Left colon (tissue), 2 donors: ENCODE results near the gene CCDC92. TPM values are rescaled to one million over a fixed set of nuclear protein-coding genes. Genes with fewer than 3 reads are reported as not detected.
"Not testable (repeated sequence)": the region's sequence is repeated elsewhere in the genome, so short reads cannot be mapped to it uniquely, and the experiment has no call there.

ENCODE experiments used
- ATAC-seq: fragments of 200-7000 bp; cut with Tn5 transposase; one replicate; pipeline ENCODE4 v1.9.1; 2020; ENCODE audit warnings: mild to moderate bottlenecking, moderate library complexity
- DNase-seq, 2 donors: peaks; one replicate each; pipeline ENCODE4 v3.0.0-alpha.2; 2020
- intact Hi-C, 2 donors: fragments of 100-400 bp; cut with DNase I in 1 of 2; cut with micrococcal nuclease in 1 of 2; formaldehyde crosslinking; loops; one replicate each; pipeline versions ENCODE4 v1.11.2 to v1.14.0; 2022; cut with DNase I, micrococcal nuclease
- total RNA-seq, 2 donors: library from RNA; stranded (reverse); fragmentation: NEBNext Ultra II Directional; extraction: Animal tissue kit (Norgen Biotek cat#: 25700); gene quantifications; one replicate each; pipeline ENCODE4 v1.2.1, GENCODE V29; 2021
- donor health status: DM: no; HTN: no; CAD: no.
- donor health status: DM: yes; HTN: yes; CAD: no.

Gene CCDC92
- total RNA-seq, 2 donors from 2014 or later, result 20.6 to 25.6 TPM

DNA sequence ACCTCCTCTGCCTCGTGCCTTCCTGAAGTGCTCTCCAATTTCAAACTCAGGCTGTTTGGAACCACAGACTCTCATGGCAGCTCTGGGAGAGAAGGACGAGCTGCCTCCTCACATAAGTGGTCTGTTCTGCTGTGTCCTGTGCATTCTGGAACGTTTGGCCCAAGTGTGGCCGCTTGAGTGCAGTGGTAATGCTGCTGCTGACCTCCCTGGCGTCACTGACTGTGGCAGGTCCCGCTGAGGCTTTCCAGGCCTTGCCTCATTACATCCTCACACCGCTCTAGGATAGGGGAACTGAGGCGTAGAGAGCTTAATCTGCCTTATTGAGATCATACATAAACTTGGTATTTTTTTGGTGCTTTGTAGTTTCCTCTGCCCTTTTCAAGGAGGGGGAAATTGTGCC is 14.2 kb downstream of the CCDC92 start:
- intact Hi-C loops, result no loop called here
- DNase-seq (no peak), ATAC-seq (no peak)

DNA sequence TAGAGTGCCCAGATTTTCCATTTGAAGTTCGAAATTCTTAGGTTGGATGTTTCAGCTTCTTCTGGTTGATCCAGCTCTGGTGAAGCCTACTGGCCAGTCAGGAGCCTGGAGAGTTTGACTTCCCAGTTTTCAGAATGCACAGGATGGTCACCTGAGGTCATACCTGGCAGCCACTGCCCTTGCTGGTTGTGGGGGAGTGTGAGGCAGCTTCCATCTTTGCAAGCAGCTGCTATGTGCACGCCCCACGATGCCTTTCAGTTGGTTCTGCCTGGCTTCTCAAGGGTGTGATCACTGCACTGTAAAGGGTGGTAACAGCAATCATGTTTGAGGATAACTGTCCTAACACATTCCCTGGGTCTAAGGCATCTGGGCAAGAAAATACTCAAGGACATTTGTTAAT is 15.4 kb downstream of the CCDC92 start:
- DNase-seq (no peak), ATAC-seq (no peak)
- intact Hi-C loops, result no loop called here

DNA sequence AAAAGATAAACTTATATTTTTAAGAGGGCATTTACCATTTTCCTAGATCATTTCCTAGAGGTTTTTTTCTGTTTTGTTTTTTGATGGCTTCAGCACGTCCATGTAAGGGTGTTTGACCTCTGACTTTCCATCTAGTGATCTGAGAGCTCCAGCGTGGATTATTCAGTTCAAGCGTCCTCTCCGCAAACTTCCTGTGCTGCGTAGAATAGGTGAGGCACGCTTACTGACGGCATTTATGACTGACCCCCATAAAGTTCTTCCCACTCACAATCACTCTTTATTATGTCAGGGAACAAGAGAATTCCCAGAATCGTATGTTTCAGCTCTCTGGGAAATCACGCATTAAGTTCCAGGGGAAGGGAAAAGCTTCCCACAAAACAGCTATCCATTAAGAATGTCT is 16.4 kb downstream of the CCDC92 start:
- DNase-seq (no peak), ATAC-seq (peak; percentile 80)
- intact Hi-C loops, result no loop called here

DNA sequence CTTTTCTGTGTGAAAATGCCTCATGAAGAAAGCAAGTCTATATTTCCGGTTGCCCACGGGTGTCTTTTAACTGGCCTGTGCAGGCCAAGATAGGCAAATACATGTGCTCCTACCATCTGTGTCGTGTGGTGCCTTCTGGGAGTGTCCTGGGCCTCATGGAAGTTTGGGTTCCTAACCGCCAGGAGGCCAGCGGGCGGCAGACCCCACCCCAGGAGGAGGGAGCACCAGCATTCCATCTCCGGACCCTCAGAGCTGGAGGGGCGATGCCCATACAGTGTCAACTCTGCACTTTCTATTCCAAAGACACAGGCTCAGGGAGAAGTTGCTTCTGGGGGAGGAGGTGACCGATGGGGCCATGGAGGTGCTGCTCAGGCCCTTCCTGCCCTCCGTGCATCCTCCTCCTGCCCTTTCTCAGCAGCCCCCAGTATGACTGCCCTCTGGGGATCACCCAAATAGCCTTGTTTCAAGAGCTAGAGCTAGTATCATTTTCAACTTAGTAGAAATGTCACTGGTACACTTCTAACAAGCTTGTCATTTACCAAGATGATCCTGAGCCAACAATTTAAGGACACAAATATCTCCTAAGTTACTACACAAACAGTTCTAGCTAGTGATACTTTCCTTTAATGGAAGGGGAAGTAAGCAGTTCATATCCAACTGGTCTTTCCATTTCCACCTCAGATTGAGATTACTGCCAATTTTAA is 17.8 kb downstream of the CCDC92 start:
- ATAC-seq, result no peak
- DNase-seq, result no peak
- intact Hi-C loops, result no loop called here

DNA sequence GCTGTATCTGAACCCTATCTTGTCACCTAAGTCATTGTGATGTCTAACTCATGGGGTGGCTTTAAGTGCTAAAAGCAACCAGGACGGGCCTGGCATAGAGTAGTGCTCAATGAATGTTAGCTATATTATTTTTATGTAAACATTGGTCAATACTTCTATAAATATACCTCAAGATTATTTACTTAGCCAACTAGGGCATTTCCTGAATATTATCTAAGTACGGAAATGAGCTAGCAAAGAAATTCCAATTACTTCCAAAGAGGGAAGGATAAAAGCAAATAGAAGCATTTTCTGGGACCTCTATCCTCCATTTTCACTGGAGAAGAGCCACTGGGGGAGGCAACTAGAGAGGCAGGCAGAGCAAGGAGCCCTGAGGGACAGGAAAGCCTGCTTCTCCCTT is 20.6 kb downstream of the CCDC92 start:
- DNase-seq, result no peak
- intact Hi-C loops, result no loop called here
- peak; percentile 38 for ATAC-seq

DNA sequence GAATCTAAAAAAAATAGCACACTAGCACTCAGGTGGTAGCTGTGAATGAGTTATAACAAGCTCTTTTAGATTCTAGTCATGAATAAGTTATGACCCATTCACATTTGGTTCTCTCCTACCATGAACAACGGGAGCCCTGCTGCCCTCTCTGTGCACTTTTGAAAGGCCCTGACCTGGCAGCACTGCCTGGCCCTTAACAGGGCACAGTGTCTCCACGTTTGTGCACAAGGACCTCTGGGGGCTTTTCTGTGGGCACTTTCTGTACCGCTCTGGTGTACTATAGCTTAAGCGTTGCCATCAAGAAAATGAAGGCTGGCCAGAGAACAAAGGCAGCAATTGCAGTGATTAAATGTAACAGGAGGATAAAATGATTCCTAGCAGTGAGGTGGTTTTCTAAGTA is 21.2 kb downstream of the CCDC92 start:
- DNase-seq, result no peak
- no peak for ATAC-seq
- intact Hi-C loops, result no loop called here

- intact Hi-C loops, result no loop called here
- ATAC-seq, result no peak
- DNase-seq, result no peak
These were observed 21.9 kb downstream of the CCDC92 start for GRCh38 chr12:123950476-123951349.

DNA sequence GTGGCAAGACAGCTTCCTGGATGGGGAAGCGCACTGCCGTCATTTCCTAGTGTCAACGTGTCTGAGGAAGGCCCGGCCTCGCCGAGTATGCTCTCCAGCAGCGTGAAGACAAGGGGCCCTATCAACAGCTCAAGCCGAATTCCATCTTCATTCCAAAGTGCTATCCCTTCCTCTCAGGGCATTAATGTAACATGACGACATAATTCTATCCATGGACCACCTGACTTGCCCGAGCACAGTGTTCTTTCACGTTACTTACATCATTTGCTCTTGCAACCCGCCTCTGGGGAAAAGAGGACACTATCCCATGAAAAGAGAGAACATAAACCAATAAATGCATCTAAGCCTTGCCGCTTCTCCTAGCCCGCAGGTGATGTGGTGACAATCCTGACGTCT is 22.9 kb downstream of the CCDC92 start:
- intact Hi-C loops, result no loop called here
- ATAC-seq, result no peak

DNA sequence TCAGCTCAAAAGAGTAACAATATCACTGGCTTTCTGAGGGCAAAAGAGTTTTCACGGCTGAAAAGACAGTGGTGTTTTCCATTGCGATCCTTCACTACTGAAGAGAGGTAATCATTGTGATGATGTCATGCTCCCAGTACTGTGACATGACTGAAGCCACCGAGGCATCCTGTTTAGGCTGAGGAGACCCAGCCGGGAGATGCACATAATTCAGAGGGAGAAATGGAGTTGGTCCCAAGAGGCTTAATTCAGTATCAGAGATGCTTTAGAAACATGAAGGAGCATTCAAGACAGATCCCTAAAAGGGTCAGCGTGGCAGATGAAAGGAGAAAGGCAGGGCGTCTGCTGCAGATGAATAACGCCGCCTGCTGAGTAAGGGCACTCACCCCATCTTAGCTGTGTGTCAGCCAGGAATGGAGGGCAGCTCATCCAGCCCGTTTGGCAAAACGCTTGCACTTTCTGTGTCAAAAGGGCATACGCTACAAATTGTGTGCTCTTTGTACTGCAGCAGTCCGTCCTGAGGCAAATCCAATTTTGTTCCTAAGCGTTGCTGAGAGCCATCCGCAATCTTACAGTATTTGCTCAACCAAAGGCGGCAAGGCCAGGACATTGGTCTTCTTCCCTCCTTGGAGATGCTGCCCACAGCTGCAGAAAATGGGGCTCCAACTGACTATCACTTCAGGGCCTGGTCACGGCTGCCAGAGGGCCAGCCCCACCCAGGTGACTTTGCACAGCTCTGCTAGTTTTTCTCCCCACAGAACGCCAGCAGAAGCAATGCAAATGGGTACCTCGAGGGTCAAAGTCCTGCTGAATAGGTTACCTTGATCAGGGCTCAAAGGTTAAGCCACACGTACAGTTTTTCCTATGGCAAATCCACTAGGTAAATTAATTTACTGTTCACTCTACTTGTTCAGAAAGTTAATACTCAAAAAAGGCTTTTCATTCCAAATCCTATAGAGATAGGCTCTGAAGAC is 23.5 kb downstream of the CCDC92 start:
- ATAC-seq (peak; percentile 87), DNase-seq (no peak)
- intact Hi-C loops, result no loop called here

More for the DNA sequence above, 22.9 kb downstream of the CCDC92 start:
- no peak for DNase-seq

DNA sequence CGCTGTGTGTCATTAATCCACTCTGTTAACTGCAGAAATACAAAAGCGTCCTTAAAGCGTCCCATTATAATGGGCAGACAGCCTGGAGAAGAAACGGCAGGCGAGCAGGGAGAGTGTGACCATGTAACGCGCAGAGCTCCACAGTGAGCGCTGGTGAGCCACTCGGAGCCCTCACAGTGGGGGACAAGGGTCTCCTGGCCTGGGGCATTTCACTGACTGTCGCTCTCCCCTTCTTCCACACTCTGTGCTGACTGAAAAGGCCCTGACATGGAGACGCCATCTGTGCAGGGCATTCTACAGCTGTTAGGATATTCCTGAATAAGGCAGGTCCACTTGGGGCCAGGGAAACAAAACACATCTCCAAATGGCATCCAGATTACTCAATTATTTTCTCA is 24.2 kb downstream of the CCDC92 start:
- no peak for ATAC-seq
- DNase-seq, result no peak
- intact Hi-C loops, result no loop called here

GRCh38 chr12:123947531-123947930 is 25.1 kb downstream of the CCDC92 start:
- DNase-seq, intact Hi-C loops, ATAC-seq: not testable (repeated sequence)

- intact Hi-C loops, DNase-seq, ATAC-seq: not testable (repeated sequence)
These were observed 25.8 kb downstream of the CCDC92 start for GRCh38 chr12:123946516-123947505.

GRCh38 chr12:123946152-123946515 is 26.5 kb downstream of the CCDC92 start:
- ATAC-seq (no peak), DNase-seq (no peak)
- intact Hi-C loops, result no loop called here

DNA sequence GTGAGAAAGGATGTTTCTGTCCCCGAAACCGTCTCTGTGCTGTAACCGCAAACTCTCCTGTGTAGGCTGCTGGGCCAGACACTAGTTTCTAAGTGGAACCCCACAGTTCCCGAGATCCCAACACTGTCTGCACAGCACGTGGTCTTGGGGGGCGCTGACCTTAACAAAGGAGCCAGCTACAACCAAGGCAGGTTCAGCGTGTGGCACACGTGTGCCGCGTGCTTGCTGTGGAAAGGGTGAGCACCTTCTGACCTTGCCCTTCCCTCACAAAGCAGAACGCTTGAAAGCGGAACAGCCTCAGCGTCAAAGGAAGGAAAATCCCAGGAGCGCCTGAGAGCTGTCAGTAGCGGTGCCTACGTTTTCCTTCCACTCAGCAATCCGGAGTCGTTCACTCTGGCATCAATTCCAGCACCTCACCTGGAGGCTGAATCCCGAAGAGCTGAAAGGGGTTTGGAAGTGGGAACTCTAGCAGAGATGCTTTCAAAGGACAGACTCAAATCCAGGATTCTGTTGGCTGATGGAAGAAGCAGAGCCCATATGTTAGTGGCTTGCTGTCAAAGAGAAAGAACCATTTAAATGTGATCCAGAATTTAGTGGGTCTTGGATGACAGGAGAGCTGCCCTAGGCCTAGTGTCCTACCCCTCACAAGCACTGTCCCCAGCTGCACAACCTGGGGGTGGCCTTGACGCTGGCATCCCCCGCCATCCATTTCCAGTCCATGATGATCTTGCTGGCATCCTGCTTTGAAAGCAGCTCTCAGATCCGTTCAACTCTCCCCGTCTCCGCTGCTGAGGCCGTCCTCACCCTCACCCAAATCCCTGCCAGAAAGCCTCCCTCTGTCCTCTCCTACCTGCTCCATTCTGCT is 27.1 kb downstream of the CCDC92 start:
- DNase-seq (no peak), ATAC-seq (no peak)
- intact Hi-C loops, result no loop called here

DNA sequence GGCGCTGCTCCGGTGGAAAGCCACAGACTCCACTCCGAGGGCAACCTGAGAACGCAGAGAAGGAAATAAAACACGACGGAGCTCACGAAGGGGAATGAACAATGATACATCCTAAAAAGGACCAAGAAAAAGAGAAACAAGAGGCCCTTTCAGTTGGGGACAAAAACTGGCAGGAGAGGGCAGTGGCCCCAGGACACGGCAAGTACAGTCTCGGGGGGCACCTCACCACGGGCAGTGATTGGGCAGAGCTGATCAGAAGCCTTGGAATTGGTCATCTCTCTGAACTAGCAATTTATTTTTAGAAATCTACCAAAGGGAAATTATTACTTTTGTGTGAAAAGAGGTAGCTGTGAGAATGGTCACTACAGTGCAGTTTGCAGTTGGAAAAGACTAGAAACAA is 27.9 kb downstream of the CCDC92 start:
- intact Hi-C loops, result no loop called here
- ATAC-seq, result no peak
- no peak for DNase-seq

- DNase-seq (no peak), ATAC-seq (no peak)
- intact Hi-C loops, result no loop called here
These were observed 28.8 kb downstream of the CCDC92 start for GRCh38 chr12:123943816-123944215.
